Activated CD4-positive, alpha-beta T cell treated with anti-CD3 and anti-CD28 coated beads, Interleukin-2, Interleukin-4, amounts not matched to agents 100 ng/mL and 50 ng/mL, durations not matched to agents 16 hours and 8 hours (primary cell): ENCODE measurements around the gene MDGA2.
"Not testable (repeated sequence)": the region's sequence is repeated elsewhere in the genome, so short reads cannot be mapped to it uniquely, and the experiment has no call there.

Source experiments
- DNase-seq: peaks from one replicate; pipeline ENCODE4 v3.0.0-alpha.2; 2020; ENCODE audit warnings: low spot score

Gene MDGA2

DNA sequence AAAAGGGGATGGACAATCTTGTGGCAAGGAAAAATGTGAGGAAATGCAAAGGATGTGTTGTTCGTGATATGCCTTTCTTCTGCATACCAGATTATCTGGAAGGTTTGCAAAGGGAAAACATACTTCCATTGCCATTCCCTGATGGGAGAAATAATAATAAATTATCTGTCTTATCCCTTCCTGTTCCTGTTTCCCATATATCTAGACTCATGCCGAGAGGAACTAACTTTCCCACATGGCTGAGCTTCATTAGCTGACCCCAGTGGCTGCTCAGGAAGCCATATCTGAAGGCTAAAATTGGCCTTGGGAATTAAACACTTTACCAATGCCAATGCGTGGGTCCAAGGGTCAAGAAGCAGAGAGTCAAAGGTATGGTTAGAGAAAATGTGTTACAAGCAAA, 439.8 kb downstream of the MDGA2 start:
- DNase-seq, result no peak

- DNase-seq, result no peak
These were observed 448.4 kb downstream of the MDGA2 start for GRCh38 chr14:47226877-47227520.

DNA sequence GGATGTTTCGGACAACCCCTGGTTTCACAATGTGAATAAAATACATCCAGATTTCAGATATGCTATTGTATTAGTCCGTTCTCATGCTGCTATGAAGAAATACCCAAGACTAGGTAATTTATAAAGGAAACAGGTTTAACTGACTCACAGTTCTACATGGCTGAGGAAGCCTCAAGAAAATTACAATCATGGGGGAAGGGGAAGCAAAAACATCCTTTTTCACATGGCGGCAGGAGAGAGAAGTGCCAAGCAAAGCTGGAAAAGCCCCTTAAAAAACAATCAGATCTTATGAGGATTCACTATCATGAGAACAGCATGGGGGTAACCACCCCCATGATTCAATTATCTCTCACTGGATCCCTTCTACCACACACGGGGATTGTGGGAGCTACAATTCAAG, 451.7 kb downstream of the MDGA2 start:
- DNase-seq, result no peak

DNA sequence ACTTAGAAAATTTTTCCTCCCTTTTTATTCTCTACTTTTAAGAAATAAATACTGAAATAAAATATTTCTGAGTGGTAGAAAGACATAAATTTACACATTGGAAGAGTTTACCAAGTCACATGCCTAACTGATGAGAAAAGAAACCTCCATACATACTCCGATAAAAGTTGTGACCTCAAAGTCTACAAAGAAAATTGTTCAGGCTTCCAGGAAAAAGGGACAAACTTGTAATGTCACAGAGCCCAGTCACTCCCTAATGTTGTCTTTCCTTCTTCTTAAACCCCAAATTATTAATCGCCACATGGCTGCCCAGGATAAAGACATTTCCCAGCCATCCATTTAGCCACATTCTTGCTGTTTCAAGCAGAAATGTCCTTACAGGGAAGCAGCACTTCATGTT, 455.3 kb downstream of the MDGA2 start:
- no peak for DNase-seq

- no peak for DNase-seq
These were observed 464.1 kb downstream of the MDGA2 start for GRCh38 chr14:47211263-47211662.

DNA sequence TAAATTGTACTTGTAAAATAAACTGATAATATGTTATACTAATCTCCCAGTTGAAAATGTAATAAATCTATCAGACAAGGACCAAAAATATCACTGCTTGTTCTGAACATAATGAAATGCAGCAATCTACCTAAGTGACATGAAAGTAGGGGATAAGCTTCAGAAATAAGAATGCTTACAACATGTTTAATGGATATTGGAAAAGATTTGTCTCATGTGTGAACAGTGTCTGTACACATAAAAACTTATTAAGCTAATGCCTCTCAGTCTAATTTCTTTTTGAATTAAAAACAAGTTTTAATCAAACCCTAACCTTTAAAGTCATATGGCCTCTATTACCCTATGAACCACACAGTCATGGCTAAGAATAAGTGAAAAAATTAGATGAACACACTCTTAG, 465.3 kb downstream of the MDGA2 start:
- no peak for DNase-seq

GRCh38 chr14:47208434-47208833, 467.0 kb downstream of the MDGA2 start:
- no peak for DNase-seq

DNA sequence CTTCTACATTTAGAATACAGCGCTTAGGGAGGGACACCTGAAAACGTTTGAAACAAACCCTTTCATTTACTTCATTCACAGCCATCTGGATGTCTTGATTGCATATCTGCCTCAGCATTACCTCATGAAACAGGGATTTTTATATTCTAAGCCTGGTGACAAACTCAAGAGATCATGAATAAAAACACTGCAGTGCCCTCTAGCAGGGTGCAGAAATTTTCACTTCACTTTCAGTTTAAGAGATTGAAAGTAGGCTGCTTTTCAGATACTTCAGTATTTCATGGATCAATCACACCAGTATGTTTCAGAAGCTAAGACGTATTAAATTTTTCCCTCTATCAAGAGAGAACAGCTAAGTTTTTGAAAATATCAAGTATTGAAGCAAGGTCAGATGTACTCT, 467.8 kb downstream of the MDGA2 start:
- no peak for DNase-seq

- DNase-seq, result no peak
These were observed 474.7 kb downstream of the MDGA2 start for GRCh38 chr14:47200740-47201139.

GRCh38 chr14:47195582-47195981, 479.8 kb downstream of the MDGA2 start:
- DNase-seq, result no peak

DNA sequence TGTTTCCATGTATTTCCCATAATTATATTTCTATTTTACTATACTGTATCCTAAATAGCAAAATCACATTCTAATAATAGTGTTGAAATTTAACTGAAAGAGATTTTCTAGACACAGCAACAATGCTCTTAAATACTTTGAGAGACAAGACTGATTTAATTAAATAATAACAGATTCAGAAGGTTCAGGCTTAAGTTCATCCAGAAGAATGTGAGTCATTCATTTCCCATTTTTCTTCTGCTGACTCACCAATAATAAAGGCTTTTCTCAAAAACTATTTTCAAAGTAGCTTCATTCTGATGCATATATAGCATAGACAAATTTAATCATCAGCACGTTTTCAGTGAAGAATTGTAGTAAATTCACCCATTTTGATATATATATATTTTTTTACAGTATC, 481.4 kb downstream of the MDGA2 start:
- DNase-seq, result no peak

GRCh38 chr14:47192203-47192602, 483.2 kb downstream of the MDGA2 start:
- DNase-seq, result not testable (repeated sequence)

GRCh38 chr14:47191700-47192099, 483.7 kb downstream of the MDGA2 start:
- DNase-seq, result no peak

- DNase-seq, result no peak
These were observed 485.4 kb downstream of the MDGA2 start for GRCh38 chr14:47189911-47190484.

- DNase-seq, result no peak
These were observed 488.9 kb downstream of the MDGA2 start for GRCh38 chr14:47186486-47186885.

- no peak for DNase-seq
These were observed 495.5 kb downstream of the MDGA2 start for GRCh38 chr14:47179906-47180305.

DNA sequence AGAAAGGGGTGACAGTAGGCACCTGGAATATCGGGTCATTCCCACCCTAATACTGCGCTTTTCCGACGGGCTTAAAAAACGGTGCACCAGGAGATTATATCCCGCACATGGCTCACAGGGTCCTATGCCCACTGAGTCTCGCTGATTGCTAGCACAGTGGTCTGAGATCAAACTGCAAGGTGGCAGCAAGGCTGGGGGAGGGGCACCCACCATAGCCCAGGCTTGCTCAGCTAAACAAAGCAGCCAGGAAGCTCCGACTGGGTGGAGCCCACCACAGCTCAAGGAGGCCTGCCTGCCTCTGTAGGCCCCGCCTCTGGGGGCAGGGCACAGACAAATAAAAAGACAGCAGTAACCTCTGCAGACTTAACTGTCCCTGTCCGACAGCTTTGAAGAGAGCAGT, 503.5 kb downstream of the MDGA2 start:
- DNase-seq, result not testable (repeated sequence)

DNA sequence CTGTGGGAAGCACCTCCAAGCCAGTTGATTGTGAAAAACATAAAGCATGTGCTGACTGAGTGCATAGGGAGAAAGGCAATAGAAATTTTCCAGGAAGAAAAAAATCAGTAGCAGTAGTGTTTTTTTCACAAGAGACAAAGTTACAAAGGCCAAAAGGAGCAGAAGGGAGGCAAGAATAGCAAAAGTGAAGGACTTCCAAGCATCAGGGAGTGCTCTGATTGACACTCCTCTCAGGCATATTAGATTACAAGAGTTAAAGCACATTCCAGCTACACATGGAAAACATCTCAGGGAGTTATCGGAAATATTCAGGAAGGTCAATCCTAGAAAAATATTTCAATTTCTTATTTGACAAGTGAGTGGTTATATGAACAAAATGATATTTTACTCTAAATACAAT, 508.0 kb downstream of the MDGA2 start:
- no peak for DNase-seq

DNA sequence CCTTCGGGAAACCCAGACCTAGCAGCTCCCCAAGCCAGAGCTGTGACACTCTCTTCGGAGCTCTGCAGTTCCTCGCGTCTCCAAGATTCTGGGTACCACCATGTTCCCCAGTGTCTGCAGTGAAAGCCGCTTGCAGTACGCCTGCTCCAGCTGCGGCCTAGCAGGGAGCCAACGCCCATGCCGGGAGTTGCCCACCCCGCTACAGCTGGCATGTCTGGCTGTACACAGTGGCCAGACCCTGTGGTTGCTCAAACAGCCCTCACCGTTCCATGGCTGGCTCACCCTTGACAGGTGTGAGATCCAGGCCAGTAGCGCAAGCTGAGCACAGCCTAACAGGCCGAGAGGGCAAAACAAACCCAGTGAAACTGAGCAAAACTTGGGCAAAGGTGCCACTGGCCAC, 520.0 kb downstream of the MDGA2 start:
- no peak for DNase-seq

- no peak for DNase-seq
These were observed 521.1 kb downstream of the MDGA2 start for GRCh38 chr14:47154276-47154797.

- no peak for DNase-seq
These were observed 521.7 kb downstream of the MDGA2 start for GRCh38 chr14:47153746-47154145.

GRCh38 chr14:47150267-47150666, 525.1 kb downstream of the MDGA2 start:
- DNase-seq, result no peak

DNA sequence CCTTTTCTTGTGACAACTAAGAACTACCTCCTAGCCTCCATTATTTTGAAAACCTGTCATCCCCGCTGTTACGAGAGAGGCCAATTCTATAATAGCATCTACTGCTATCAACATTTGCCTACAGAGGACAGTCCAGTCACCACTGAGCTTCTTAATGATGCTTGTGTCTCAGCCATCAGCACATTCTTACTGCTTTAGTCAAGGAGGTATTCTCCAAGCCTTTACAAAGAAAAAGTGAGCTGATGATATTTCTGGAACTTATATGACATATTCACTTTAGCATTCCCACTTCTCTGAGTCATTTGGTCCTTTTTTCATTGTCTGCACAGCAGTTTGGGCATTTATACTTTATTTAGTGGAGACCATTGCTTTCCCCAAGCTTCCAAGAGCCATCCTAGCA, 526.1 kb downstream of the MDGA2 start:
- DNase-seq, result no peak

- no peak for DNase-seq
These were observed 526.7 kb downstream of the MDGA2 start for GRCh38 chr14:47148686-47149085.
